Measurements from ENCODE around the gene PRICKLE4.

The PRICKLE4 gene, protein sequence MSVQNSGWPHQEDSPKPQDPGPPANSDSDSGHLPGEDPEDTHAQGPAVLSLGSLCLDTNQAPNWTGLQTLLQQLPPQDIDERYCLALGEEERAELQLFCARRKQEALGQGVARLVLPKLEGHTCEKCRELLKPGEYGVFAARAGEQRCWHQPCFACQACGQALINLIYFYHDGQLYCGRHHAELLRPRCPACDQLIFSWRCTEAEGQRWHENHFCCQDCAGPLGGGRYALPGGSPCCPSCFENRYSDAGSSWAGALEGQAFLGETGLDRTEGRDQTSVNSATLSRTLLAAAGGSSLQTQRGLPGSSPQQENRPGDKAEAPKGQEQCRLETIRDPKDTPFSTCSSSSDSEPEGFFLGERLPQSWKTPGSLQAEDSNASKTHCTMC

DNA sequence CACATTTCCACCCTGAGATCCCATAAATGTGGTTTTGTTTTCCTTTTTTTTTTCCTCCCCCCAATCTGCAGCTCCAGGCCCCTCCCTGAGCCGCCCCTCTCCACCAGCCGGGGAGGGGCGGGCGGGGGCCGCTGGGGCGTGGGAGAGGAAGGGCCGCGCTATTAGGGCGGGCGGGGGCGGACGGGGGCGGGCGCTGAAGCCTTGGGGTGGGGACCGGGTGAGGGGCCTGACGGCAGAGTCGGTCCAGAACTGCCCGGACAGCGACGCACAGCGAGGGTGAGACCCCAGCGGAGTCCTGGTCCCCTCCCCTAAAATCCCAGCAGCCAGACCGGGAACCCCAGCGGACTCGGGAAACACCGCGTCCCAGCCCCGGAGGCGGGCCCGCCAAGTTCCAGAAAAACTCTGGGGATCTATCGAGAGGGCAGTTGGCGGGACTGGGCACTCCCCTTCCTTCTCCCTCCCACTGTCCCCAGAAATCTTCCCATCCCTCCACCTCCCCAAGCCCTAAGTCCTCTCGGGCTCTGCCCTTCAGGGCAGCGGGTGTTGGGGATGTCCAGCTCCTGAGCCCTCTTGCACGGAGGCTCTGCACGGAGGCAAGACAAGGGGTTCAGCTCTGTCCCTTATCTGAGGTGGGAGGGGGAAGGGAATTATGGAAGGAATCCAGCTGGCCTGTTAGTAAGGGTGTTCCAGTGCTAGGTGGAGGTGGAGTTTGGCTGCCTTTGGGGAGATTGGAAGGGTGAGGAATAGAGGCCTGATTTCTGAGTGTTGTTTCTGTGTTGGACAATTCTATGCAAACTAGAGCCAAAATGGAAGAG, at the start of gene PRICKLE4:
TSS of gene PRICKLE4 (plus strand) at position 232 of the 815 bp plus-strand sequence. CDS start 2,692 bp downstream, outside the sequence.
- no peak for DNase-seq

DNA sequence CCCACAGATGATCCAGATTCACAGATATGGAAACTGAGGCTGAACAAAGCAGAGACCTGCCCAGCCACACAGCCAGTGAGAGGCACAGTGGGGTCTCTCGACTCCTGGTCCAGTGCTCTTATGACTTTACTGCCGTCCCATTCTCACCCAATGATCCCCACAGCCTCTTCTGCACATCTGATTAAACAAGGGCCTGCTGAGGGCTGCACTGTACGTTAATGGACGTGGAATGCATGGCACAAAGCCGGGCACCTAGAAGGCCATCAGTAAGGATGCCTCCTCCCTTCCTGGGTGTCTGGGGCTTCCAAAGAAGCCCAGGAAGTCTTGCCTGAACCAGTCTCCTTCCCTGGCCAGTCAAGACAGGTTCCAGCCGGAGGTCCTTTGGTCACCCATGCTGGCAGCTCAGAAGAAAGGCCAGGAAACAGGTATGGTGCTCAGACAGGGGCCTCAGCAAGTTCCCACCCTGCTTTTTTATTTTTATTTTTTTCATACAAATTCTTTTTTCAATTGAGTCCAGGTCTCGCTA, 49.0 kb upstream of the PRICKLE4 start:
- no peak for DNase-seq

DNA sequence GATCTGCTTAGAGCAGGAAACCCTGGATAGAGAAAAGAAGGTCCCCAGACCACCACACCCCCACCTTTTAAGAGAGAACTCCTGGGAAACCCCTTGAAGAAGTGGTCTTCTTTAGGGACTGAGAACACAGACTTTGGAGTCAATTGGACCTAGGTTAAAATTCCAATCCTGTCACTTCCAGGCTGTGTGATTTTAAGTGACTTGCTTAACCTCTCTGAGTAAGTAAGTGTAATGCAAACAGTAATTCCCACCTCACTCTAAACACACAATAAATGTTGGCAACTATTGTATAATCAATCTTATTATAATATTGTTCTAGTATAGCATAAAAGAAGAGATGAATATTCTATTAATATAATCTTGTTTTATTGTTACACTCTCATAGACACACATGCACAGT, 48.4 kb upstream of the PRICKLE4 start:
- no peak for DNase-seq

DNA sequence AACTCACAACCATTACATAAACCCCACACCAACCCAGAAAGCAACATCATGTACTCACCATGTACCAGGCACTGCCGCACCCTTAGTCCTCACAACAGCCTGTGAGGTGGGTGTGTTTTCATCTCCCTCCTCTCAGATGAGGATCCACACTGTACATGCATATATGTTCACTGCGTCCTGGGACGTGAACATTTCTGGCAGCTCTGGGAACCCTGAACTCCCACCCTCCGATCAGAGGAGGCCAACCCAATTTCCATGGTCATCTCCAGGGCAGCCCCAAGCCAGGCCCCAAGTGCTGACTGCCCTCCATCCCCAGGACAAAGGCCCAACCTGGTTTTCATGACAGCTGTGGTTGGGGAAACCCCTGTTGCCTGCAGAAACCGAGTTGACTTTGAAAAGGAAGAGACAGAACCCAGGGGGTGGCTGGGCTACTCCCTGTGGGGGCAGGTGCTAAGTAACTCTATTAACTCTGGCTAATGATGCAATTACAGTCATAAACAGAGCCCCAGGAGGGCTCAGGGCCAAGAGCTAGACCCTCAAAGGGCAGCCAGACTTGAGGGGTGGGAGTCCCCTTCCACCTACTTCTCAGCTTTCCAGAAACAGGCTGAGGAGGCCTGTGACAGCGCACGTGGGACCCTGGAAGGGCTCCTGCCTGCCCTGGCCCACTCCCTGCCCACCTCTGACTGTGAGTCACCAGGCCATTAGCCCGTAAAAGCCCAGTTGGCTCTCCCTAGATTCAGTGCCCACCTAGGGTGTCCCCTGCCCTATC, 47.8 kb upstream of the PRICKLE4 start:
- no peak for DNase-seq

DNA sequence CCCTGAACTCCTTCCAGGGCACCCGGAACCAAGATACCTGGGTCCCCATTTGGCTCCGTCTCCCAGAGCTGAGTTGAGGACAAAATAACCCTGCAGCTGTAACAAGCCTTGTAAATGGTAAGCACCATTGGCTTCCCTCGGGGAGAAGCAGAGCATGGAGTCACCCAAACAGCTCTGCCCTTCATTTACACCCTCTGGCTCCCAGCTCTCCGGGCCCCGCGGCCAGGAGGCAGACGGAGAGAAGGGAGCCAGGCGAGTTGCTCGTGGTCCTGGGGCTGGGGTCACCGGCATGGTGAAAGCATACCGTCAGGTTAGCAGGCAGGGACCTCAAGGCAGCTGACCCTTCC, 47.2 kb upstream of the PRICKLE4 start:
- DNase-seq, result no peak

DNA sequence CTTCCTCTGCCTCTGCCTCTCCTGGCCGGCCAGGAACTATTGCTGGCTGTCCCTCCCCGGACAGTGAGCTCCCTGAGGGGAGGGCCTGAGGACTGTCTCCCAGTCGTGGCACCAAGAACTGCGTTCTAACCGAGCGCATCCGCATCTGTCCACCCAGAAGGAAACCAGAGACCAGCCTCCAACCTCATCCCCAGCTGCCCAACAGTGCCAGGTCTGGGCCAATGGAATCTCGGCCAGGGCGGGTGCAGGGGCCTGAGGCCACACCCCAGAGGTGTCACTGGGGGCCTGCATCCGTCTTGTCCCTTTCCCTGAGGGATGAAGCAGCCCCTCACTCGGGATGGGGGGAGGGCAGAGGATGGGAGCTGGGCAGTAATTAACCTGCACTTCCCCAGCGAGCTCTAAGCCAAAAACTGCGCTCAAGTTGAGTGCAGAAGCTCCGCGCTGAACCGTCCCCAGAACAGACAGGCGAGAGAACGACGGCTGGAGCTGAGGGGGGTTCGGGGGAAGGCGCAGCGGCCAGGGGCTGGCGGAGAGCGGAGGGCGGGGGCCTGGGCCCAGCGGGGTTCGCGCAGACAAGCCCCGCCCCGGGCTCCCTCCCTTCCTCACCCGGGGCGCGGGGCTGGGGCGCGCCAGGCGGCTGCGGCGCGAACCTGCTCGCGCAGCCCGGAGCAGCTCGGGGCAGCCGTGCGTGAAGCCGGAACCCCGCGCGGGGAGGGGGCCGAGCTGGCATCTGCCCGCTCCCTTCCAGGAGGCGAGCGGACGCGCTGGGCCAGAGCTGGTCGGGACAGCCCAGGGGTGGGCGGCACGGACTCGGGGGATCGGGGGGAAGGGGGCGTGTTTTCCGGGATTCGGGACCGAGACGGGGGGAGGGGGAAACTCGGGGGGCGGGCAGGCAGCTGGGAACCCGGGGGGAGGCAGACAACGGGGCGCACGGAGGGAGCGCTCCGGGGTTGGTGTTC, 46.6 kb upstream of the PRICKLE4 start:
- no peak for DNase-seq

DNA sequence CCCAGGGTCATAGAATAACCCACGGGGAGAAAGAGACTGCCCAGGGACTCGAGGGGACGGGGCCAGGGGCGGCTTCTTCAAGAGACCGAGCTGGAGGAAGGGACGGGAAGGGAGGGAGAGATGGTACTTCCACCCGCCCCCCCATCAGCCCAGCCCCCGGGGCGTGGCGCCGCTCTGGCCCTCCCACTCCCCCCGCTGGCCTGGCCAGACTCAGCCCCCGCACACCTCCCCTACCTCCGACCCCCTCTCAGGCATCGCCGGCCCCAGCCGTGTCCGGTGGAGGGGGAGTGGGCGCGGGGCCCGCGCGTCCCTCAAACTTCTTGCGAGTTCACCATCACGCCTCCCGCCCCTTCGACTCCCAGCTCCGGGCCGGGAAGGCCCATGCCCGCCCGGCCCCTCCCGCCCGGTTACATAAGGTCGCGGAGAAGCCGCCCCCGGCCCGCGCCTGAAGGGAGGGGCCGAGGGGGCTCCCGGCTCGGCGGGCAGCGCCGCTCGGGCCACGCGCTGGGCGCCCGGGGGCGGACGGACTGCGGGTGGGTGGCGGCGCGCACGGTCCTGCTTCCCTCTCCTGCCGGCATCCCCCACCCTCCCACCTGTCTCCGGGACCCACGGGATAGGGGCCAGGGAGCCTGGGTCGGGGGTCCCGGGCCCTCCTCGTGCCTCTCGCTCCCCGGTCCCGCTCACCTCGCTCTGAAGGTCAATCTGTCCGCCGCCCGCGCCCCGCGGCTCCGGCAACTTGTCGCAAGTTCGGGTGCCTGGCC, 45.7 kb upstream of the PRICKLE4 start:
- DNase-seq, result no peak

DNA sequence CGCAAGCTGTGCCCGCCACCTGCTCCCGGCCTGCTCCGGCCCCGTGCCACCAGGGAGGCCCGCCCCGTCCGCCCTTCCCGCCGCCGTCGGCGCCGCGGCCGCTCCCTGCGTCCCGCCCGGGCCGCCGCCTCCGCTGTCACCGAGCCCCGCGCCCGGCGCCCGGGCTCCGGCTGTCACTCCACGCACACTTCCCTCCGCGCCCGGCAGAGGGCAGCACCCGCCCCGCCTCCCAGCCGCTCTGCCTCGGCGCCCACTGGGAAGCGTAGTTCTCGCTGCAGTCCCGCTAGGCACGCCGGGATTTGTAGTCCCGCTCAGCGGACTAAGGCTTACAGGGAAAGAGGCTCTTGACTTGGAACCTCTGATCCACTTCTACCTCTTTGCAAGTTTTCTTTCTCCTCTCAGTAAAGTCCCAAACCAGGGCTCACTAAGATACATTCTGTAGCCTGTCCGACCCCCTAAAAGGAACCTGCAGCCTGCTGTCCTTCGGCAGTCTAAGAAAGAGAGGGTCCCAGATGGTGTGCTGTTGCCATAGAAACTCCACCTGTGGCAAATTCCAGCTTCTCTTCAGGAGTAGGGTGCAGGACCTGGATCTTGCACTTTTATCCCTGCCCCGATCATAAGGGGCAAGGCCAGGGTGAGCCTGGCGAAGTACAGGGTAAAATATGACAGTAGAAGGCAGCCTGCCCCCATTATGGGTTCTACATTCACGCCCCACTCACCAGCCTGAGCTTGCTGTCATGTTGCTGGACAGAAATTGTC, 45.0 kb upstream of the PRICKLE4 start, which contains the start of gene TFEB:
TSS of gene TFEB (minus strand) at position 182 of the 759 bp plus-strand sequence. CDS start 44,395 bp downstream, outside the sequence.
- DNase-seq, result peak; percentile 41

DNA sequence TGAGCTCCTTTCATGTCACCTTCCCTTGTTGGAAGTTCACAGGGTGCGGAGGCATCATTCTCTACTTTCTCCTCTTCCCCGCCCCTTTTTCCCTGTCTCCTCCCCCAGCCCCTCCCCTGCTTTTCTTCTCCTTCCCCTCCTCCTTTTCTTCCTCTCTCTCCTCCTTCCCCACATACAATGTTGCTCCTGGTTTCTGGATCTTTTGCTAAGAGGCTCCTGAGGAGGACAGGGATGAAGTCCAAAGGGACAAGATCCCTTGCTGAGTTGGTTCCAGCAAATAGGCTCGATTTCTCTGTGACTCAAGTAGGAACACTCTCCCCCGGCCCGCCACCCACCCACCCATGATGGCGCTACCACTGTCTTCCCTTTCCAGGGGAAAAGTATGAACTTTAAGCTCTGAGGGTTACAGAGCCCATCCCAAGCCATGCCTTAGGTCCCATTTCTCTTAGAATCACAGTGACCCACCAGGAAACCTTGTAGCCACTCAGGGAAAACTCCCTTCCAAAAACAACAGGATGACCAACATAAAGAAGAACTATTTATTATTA, 44.3 kb upstream of the PRICKLE4 start:
- DNase-seq, result no peak

DNA sequence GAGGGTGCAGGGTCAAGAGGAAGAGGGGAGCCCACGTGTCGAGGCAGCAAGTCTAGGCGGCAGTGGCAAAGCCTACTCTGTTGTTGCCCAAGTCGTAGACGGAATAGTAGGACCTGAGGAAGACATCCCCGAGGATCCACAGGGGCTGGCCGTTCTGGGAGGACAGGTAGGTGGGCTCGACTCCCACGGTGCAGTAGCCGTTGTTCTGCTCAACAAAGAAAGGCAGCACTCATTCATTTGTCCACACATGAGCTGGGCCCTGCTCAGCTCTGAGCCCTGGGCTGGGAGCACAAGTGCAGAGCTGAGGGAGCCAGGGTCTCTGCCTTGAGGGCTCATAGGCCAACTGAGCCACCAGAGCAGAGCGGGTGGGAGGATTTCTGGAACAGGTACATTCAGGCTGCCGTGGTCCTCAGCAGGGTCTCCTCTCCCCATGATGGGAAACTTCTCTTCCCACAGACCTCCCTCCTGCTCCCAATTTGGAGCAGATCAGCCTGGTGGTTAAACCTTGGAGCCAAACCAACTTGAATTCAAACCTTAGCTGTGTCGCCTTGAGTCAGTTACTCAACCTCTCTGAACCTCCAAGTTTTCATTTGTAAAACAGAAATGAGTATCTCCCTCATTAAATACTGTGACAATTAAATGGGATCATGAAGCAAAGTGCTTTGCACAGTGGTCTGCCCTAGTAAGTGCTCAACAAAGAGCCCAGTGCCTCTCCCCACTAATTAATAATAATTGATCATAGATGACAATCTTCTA, 43.6 kb upstream of the PRICKLE4 start:
- no peak for DNase-seq

DNA sequence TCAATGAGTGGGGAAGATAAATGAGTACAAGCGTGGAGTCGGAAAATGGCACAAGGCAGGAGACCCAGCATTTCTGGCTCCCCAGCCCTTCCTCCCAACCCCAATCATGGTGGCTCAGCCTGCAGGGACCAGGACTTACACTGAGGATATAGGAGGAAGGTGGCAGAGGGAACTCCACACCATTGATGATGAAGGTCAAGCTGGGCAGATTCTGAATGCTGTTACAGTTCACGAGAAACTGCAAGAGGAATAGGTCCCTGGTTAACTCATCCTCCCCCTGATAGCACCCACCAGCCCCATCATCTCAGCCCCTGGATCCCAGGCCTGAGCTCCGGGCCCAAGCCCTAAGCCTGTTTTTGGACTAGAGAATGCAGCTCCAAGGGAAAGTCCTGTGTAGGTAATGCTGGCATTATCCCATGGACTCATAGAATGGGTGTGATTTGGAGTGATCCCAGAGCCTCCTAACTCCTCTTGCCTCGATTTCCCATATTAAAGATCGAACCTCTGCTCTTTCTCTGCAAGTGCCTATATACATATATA, 42.9 kb upstream of the PRICKLE4 start:
- no peak for DNase-seq

DNA sequence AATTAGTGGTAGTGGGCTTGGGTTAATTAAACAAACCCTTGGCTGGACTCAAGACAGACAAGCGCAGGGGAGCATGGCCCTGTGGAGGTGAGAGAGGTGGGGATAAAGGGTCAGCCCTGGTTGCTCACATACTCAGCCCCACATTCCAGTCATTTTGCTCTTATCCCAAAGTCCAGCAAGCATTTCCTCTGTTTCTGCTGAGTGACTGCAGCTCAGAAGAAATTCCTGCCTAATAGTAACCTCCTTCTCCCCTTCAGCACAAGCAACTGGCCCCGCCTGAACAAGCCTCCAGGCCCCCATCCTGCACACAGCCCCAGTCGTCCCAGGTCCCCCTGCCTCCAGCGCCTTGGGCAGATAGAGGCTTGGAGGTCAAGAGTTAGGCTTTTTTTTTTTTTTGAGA, 41.5 kb upstream of the PRICKLE4 start:
- no peak for DNase-seq

DNA sequence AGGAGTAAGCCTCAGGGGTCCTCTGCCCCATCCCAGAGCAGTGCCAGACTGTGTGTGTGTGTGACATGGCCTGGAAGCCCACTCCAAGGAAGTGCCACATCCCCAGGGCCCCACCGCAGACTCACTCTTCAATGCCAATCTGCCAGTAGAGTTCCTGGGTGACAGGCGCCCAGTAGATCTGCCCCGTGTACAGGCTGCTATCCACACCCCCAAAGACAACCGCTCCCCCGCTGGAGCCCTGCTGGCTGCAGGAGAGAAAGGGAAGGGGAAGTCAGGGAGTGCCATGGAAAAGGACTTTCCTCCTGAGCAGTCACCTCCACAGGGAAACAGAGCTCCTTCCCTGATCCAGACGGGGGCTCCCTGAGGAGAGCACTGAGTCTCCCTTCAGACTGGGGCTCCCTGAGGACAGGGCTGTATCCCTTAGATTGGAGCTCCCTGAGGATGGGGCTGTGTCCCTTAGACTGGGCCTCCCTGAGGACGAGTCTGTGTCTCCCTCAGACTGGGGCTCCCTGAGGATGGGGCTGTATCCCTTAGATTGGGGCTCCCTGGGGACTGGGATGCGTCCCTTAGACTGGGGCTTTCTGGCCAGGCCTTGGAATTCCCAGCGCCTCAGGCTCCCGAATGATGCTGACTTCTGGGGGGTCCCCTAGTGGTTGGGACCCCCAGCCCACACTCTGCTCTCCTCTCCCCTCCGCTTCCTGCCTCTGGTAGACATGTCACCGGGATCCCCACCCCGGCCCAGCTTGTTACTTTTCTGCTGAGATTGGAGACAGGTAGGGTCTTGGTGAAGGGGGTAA, 40.0 kb upstream of the PRICKLE4 start:
- DNase-seq, result no peak

DNA sequence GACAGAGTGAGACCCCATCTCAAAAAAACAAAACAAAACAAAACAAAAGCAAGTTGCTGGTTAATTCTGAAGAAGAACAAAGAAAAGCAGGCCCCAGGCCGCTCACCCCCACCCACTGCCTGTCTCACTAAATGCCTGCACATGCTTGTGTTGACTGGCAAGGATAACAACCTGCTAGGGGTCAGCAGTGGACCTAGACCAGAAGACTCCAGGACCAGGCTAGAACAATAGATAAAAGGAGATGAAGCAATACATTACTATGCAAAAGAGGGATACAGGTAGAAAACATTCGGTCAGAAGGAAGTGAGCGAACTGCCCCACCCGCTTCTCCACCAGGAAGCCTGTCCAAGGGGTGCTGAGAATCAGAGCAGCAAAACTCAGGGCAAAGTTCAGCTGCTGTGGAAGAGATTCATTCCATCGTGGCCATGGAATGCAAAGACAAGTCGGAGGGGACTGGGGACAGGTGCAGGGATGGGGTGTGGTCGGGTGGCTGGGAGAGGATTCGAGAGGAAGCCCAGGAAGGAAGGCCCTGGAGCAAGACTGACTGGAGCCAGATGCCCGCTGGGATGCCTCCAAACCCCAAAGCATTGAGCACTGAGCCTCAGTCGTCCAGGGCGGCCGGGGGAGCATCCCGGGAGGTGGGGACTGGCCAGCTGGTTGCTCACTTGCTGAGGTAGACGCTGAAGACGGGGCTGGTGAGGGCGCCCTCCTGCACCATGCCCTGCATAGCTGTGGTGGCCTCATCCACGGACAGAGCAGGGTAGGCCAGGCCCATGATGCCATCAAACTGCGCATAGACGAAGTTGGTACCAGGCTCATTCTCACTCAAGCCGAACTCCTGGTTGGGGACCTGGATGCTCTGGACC, 38.7 kb upstream of the PRICKLE4 start:
- DNase-seq, result no peak

DNA sequence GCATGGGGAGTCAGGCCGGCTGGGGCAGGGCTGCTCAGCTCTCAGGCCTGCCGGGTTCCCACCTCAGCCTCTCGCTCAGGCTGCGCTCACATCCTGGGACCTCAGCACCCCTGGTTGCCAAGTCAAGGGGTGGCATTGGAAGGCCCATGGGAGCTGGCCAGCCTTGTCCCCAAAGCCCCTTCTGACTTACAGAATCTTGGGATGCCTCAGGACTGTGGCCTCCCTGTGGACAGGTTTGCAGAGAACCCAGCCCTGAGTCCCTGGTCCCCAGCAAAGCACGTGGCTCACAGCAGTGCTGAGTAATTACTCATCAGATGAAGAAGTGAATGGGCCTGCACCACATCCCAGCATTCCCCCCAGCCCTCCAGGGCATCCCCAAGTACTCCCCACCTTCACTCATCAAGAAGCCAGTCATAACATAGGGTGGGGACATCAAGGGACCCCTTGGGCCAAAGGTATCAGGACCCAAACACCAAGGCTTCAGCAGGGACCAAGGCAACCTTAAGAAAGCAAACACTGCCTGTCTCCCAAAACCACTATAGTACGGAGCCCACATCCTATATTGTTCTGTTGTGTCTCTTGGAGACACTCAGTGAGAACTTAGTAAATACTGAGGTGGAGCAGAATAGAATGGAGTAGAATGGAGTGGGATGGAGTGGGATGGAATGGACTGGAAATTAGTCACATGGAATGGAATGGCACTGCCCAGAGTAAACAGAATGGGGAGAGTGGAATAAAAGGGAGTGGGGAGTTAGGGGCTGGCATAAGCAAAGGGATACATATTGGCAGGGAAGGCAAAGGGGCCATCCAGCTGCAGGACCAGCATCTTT, 37.0 kb upstream of the PRICKLE4 start:
- DNase-seq, result no peak

DNA sequence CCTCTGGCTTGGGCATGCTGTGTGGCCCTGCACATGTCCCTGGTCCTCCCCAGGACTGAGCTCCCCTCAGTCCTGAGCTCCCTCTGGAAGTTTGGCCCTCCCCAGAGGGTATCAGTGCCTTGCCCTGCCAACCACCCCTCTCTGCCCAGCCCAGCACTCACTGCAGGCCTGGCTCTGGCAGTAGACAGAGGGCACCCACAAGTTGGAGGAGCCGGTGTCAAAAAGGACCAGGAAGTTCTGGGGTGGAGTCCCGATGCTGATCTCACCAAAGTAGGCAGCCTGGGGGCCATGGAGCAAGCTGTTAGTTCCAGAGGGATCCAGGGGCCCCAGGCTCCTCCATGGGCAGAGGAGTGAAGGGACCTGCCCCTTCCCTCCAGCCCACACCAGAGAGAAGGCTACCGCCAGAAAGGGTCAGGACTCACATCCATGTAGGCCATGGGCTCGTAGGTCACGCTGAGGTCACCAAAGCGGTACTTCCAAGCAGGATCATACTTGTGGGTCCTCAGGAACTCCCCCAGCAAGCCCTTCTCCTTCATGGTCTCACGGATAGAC, 36.3 kb upstream of the PRICKLE4 start:
- no peak for DNase-seq

Data from NCI-H1436 treated with DMSO at 0.1 percent for 48 hours (cell line).